Neural crest cell (in vitro differentiated cells): ENCODE measurements around the gene DGKH. TPM values are rescaled to one million over a fixed set of nuclear protein-coding genes. Genes with fewer than 3 reads are reported as not detected.
A peak's percentile ranks its signal among the peaks of the same experiment; 100 is the strongest.

Experiments used
- DNase-seq: peaks from one replicate; pipeline ENCODE4 v3.0.0; 2021; ENCODE audit warnings: low read depth, mixed read lengths, low spot score
- H3K27ac Mint-ChIP-seq: one replicate; pipeline ENCODE4 v1.8.0; 2021; ENCODE audit warnings: mild to moderate bottlenecking, mixed read lengths; ENCODE audit not compliant: unreplicated experiment
- H3K27me3 Mint-ChIP-seq: 2 replicates; pipeline ENCODE4 v1.8.0; 2021; ENCODE audit warnings: low read depth, mild to moderate bottlenecking, mixed read lengths
- H3K36me3 Mint-ChIP-seq: 2 replicates; pipeline ENCODE4 v1.8.0; 2021; ENCODE audit warnings: low read depth, mild to moderate bottlenecking, mixed read lengths
- H3K4me1 Mint-ChIP-seq: 2 replicates; pipeline ENCODE4 v1.8.0; 2021; ENCODE audit warnings: mixed read lengths
- H3K4me3 Mint-ChIP-seq: one replicate; pipeline ENCODE4 v1.8.0; 2021; ENCODE audit warnings: mild to moderate bottlenecking, mixed read lengths
- H3K9me3 Mint-ChIP-seq: 2 replicates; pipeline ENCODE4 v1.8.0; 2021; ENCODE audit warnings: mixed read lengths
- CTCF ChIP-seq: fragments of 200-600 bp; sonication (generic); conservative IDR thresholded peaks from 2 replicates; pipeline ENCODE4 v1.5.0; 2021; ENCODE audit warnings: antibody characterized with exemption, mild to moderate bottlenecking
- total RNA-seq: library from RNA; stranded (reverse); gene quantifications from 2 replicates; pipeline ENCODE4 v1.2.1, GENCODE V29; 2021

The DGKH gene
- total RNA-seq, 1 donor from 2014 or later: 12.4 TPM

GRCh38 chr13:42057918-42058530, 9.6 kb downstream of the DGKH start:
- Mint-ChIP-seq H3K27ac (no peak overlapping the region), H3K9me3 (peaks cover 8% of the 10 kb centered on the region), H3K4me1 (no peaks in the 10 kb centered on the region), H3K4me3 (no peak overlapping the region), H3K36me3 (peaks cover 14% of the 10 kb centered on the region), H3K27me3 (no peaks in the 10 kb centered on the region)
- no peak for TF ChIP-seq CTCF
- DNase-seq: no peak

DNA sequence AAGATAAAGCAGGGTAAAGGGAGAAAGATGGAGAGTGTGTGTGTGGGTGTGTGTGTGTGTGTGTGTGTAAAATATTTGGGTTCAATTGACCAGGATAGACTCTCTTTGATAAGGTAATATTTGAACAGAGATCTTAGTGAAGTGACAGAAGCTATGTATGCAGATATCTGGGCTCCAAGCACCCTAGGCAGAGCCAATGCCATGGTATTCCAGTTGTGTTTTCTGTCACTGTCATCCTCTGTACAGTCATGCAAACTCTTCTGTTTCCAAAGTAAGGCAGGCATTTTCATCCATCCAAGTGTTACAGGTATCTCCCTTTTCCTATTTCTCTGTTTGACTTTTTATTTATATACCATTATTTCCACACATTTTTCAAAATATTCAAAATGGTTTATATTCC, 13.5 kb downstream of the DGKH start:
- H3K36me3 Mint-ChIP-seq: peaks cover 24% of the 10 kb centered on the region
- no peaks in the 10 kb centered on the region for H3K4me1 Mint-ChIP-seq
- H3K4me3 Mint-ChIP-seq: no peak overlapping the region
- H3K27me3 Mint-ChIP-seq: no peaks in the 10 kb centered on the region
- no peak overlapping the region for H3K27ac Mint-ChIP-seq
- no peak for TF ChIP-seq CTCF
- H3K9me3 Mint-ChIP-seq: peaks cover 8% of the 10 kb centered on the region
- no peak for DNase-seq

DNA sequence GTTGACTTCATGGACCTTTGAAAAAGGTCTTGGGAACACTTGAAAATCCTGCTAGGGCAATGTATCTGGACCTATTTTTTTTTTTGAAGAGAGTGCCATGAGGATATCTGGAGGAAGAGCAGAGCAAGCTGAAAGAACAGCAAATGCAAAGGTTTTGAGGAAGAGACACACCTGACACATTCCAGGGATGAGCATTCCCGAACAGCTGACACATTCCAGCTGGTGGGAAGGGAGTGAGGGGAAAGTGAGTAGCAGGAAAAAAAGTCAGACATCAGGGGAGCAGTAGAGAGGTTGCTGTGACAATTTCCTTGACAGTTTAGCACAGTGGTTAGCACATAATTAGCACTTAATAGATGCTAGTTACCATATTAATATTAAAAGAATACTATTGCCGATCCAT, 14.7 kb downstream of the DGKH start:
- Mint-ChIP-seq H3K36me3 (peaks cover 19% of the 10 kb centered on the region), H3K27ac (no peak overlapping the region), H3K4me1 (no peaks in the 10 kb centered on the region), H3K9me3 (peaks cover 6% of the 10 kb centered on the region), H3K27me3 (no peaks in the 10 kb centered on the region), H3K4me3 (no peak overlapping the region)
- no peak for DNase-seq
- TF ChIP-seq CTCF: no peak

DNA sequence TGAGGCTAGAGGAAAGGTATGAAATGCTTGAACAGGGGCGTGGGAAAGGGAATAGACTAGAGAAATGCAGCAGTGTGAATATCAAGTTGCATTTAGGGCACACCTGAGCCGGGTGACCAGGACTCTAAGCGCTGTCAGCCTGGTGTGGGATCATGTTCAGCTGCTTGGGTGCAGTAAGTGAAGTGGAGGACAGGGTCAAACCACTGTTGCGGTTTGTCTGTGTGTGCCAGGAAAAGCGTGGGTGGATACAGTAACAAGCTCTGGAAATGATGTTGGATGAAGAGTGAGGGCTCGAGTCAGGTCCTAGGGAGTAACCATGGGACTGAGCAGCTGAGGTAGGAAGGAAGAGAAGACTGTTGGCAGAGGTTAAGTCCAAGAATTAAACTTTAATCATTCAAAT, 15.8 kb downstream of the DGKH start:
- Mint-ChIP-seq H3K27me3 (no peaks in the 10 kb centered on the region), H3K4me1 (no peaks in the 10 kb centered on the region), H3K27ac (peak overlapping the region; percentile 81), H3K9me3 (peaks cover 3% of the 10 kb centered on the region), H3K4me3 (no peak overlapping the region), H3K36me3 (peaks cover 13% of the 10 kb centered on the region)
- TF ChIP-seq CTCF: no peak
- DNase-seq: no peak

DNA sequence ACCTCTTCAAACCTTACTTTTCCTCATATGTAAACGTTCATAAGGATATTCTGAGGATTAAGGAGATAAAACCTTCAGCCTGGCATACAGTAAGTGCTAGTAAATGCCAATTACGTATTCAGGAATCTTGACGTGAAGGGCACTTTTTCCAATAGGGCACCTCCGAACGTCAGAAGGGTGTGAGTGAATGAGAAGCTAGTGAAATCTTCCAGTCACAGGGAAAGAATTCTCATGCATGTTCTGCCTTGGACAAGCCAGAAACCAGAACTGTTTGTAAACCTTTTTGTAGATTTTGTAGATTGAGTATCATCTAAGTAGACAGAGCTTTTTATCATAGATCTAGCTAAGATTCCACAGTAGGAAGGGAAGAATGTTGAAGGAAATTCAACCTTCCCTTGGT, 16.5 kb downstream of the DGKH start:
- peaks cover 3% of the 10 kb centered on the region for H3K9me3 Mint-ChIP-seq
- no peak overlapping the region for H3K27ac Mint-ChIP-seq
- no peaks in the 10 kb centered on the region for H3K4me1 Mint-ChIP-seq
- TF ChIP-seq CTCF: no peak
- no peaks in the 10 kb centered on the region for H3K27me3 Mint-ChIP-seq
- H3K4me3 Mint-ChIP-seq: no peak overlapping the region
- DNase-seq: no peak
- H3K36me3 Mint-ChIP-seq: peaks cover 15% of the 10 kb centered on the region

- no peaks in the 10 kb centered on the region for H3K4me1 Mint-ChIP-seq
Measured at GRCh38 chr13:42065414-42065813, 17.0 kb downstream of the DGKH start.

More at GRCh38 chr13:42065414-42065813, 17.0 kb downstream of the DGKH start:
- Mint-ChIP-seq H3K36me3 (peaks cover 12% of the 10 kb centered on the region), H3K27ac (no peak overlapping the region), H3K4me3 (no peak overlapping the region), H3K27me3 (no peaks in the 10 kb centered on the region), H3K9me3 (no peaks in the 10 kb centered on the region)
- TF ChIP-seq CTCF: no peak
- DNase-seq: no peak
